Activated CD8-positive, alpha-beta memory T cell treated with anti-CD3 and anti-CD28 coated beads, Interleukin-2, amount 50 U/mL, for 1 hour (primary cell): Measurements from ENCODE around the gene UBE2C.
"Not testable (repeated sequence)": the region's sequence is repeated elsewhere in the genome, so short reads cannot be mapped to it uniquely, and the experiment has no call there.

Source experiments
- DNase-seq: peaks from one replicate; pipeline ENCODE4 v3.0.0-alpha.2; 2020; ENCODE audit errors: extremely low read depth

The UBE2C gene

DNA sequence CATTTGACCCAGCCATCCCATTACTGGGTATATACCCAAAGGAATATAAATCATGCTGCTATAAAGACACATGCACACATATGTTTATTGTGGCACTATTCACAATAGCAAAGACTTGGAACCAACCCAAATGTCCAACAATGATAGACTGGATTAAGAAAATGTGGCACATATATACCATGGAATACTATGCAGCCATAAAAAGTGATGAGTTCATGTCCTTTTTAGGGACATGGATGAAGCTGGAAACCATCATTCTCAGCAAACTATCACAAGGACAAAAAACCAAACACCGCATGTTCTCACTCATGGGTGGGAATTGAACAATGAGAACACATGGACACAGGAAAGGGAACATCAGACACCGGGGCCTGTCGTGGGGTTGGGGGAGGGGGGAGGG, 14.5 kb upstream of the UBE2C start:
- DNase-seq, result not testable (repeated sequence)

DNA sequence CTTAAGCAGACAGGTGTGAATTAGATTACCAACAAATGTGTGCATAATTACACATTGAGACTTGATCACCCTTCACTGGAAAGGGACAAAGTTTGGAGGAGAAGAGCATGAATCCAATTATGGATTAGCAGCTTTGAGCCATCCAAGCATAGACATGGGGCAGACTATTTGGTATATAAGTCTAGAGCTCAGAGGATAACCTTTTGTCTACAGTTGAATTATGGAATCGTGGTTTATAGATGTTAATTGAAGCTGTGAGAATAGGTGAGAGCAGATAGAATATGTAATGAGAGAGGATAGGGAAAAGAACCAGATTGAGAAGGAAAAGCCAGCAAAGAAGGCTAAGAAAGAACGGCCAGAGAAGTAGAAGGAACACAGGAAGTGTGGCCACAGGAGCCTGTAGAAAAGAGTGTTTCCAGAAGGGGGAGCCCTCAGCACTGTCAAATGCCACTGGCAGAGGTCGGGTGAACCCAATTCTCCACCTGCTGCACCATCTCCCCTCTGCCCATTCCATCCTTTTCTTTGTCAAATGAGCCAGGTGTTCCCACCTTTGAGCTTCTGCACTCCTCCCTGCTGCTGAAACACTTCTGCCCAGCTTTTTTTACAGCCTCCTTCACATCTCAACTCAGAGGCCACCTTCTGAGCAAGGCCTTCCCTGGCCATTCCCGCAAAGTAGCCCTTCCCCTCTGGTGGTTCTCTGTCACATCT, 13.4 kb upstream of the UBE2C start:
- DNase-seq, result no peak

DNA sequence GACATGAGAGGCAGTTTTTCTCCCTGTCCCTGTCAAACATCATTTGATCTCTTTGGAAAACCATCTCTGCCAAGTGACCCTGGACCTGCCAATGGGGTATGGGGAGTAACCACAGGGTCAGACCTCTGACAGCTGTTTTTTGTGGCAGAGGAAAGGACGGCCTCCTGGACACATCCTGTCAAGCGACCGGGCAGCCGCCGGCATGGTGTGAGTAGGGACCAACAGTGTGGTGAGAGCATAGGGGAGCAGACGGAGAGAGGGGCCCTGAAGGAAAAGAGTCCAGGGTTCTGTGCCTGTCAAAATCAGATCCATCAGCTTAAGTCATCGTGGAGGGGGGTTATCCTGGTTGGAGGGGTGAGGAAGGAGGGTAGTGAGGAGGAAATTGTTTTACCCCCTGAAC, 10.6 kb upstream of the UBE2C start:
- DNase-seq, result no peak

DNA sequence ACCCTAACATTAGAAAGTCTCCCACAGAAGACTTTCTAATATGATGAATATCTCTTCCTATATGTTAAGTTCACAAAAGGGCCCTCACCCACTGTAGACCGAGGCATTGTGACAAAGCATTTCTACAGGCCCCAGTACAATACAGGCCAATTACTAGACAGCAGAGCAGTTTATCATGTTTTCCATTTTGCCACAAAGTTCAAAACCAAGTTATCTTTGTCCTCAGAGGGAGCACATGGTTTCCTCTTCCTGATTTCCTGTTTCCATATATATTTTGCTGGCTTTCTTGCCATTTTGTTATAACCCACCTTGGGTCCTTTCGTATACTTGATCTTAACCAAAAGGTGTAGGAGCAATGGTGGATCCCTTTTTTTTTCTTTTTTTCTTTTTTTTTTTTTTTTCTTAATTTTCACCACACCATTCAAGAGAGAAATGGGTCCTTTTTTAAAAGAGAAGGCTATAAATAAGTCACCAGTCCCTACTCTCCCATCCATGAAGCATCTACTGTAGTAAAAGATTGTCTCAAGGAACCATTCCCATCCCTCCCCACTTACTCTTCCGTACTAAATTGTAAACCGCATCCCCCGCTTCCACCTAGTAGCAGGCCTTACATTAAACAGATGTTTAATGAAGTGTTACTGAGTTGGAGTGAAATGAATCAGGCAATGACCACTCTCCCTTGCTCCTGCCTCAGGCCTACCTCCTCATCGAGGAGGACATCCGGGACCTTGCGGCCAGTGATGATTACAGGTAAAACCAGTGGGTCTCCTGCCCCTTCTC, 2.1 kb upstream of the UBE2C start:
- DNase-seq, result no peak

DNA sequence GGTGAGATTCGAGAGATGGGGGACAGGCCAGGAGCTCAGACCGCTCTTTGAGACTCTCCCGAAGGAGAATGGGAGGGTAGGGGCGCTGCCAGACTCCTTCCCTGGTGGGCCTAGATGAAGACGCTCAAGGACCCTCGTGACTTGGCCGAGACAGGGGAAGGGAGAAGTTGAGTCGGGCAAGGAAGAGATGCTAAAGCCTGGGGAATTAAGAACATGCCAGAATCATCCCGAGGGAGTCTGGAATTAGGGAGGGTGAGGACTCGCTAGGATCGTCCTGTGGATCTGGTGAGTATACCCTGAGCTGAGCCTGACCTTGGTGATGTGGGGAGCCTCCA, 529 bp downstream of the UBE2C start:
- DNase-seq, result no peak

DNA sequence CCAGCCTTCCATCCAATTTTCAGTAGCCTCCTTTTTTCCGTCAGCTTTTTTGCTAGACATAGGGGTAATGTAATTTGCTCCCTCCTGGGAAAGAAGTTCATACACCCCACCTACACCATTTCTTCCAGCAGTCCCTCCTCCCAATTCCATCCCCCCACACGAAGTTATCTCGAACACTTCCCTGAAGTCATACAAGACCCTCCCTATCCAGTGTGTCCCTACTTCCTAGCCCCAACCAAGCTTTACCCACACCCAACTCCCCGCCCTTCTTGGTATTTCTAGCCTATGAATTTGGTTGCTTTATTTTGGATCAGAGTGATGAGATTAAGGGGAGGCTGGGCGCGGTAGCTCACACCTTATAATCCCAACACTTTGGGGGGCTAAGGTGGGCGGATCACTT, 1.0 kb downstream of the UBE2C start:
- no peak for DNase-seq

DNA sequence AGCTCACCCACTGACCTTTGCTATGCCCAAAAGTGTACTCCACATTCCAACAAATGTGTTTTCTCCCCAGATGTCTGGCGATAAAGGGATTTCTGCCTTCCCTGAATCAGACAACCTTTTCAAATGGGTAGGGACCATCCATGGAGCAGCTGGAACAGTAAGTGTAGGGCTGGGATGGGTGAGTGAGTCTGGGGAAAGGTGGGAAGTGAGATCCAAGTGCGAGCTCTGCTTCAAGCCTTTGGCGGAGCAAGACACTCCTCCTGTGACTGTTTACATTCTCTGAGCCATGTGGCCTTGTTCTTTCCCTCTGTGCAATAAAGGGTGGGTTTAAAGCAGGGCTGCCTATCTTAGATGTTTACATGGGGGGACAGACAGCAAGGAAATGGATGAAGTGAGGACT, 1.9 kb downstream of the UBE2C start:
- no peak for DNase-seq

DNA sequence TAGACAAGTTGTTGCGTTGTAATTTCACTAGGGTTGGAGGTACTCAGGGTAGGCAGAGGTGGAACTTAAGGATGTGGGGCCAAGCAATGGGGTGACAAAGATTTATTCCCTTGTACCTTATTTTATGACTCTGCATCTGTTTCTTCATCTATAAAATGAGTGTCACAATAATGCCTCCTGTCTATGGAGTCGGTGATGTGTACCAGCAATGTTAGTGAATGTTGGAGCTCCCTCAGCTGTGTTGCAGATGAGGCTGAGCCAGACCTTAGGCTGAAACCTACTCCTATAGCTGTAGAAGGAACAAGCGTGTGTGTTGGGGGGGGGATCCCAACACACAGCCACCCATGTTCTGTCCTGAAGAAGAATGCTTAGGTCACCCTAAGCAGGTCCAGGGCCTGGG, 4.5 kb downstream of the UBE2C start:
- DNase-seq, result no peak

DNA sequence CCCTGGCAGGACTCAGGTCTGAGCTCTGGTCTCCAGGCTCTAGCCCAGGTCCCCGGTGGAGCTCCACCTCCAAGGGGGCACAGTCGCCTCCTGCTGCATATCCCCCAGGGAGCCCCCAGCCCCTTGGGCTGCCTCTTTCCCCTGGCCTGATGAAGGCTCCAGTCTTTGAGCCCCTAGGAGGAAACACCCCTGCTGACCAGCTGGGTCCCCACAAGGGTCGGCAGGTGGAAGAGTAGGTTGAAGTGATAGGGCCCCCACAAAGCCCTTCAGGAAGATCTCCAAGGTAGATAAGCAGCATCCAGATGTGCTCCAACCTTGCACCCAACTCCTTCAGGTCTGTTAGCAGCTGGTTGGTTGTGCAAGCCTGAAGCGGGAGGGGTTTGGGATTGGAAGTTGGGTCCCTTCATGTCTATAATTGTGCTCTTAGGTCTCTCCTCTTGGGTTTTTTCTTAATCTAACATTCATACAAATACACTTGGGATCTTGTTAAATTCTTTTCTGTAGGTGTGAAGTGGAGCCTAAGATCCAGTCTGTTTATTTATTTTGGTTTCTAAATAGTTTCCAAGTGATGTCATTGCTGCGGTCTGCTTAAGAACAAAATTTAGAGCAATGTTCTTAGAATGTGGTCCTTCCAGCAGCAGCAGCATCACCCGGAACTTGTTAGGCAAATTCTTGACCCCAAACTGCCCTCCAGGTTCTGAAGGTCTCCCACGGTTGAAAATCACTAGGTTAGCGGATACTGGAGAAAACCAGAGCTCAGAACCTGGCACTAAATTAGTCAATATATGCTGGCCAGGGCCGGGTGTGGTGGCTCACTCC, 5.1 kb downstream of the UBE2C start:
- no peak for DNase-seq

DNA sequence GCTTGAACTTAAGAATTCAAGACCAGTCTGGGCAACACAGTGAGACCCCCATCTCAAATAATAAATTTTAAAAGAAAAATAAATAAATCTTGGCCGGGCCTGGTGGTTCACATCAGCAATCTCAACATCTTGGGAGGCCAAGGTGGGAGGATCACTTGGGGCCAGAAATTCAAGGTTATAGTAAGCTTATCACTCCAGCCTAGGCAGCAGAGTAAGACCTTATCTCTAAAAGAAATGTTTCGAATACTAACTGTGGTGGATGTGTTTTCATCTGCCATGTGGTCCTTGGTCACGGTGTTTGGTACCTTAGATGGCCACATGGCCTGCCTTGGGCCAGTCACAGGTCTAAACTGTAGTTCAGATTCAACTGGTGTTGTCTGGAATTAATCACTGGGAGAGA, 5.8 kb downstream of the UBE2C start:
- DNase-seq, result no peak

DNA sequence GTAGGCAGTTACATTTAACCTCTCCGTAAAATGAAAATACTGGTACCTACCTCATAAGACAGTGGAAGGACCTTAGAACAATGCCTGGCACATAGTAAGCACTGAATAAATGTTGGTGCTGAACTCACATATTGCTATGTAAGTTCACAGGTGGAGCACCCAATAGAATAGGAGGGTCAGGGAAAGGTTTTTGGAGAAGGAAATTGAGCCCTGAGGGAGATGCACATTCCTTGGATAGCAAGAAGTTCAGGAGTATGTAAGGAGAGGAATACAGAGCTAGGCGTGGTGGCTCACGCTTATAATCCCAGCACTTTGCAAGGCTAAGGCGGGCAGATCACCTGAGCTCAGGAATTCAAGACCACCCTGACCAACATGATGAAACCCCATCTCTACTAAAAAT, 7.0 kb downstream of the UBE2C start:
- DNase-seq, result no peak

DNA sequence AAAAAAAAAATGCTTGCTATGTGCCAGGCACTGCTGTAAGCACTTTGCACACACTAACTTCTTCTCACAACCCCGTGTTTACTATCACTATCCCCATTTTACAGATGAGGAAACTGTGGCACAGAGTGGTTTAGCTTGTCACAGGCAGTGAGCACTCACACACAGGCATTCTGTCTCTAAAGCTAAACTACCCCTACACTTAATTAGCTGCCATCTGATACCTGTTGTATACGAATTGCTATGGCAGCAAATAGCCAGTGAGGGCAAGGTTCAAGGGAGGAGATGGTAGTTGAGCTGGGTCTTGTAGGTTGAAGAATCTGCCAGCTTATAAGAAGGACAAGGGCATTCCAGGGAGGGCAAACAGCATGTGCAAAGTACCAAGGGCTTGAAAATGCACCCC, 9.5 kb downstream of the UBE2C start:
- DNase-seq, result no peak

DNA sequence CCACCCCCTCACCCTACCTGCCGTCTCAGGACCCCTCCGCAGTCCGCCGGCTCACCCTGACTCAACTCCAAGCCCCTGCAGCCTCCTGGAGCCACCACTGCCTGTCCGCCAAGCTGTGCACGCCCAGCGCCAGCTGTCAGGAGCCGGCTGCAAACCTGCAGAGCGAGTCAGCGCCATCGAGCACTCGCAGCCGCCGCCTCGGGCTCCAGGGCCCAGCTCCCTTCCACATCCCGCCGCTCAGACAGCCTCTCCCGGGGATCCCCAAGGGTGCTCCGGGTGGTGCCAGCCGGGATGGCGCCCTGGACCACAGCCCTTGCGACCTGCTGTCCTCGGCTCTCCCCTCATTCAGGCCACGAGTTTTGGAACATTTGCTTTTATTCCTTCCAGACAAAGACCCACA, 10.4 kb downstream of the UBE2C start:
- DNase-seq, result no peak

DNA sequence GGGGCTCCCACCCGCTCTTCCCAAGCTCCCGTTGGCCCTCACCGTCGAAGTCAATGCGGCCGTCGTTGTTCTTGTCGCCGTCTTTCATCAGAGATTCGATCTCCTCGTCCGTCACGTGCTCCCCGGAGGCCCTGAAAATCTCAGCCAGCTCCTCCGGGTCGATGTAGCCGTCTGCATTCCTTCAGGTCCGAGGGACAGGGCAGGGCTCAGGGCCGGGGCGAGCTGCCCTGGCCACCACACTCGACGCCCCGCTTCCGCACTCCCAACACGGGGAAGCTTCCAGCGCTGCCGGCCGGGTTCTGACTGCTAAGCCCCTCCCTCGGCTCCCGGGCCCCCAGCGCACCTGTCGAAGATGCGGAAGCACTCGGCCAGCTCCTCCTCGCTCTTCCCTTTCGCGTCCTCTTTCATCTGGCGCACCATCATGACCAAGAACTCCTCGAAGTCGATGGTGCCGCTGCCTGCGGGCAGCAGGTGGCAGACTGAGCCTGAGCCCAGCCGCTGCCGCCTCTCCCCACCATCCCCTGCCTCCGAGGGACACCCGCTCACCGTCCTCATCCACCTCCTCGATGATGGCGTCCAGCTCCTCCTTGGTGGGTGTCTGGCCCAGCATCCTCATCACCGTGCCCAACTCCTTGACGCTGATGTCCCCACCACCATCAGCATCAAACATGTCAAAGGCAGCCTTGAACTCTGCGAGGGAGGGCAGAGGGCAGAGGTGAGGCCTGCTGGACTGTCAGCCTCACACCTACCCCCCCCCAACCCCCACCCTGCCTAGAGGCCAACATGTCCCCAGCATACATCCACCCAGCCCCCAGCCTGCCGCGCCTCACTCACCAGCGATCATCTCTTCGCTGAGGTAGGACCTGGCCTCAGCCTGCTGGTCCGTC, 11.7 kb downstream of the UBE2C start:
- no peak for DNase-seq

DNA sequence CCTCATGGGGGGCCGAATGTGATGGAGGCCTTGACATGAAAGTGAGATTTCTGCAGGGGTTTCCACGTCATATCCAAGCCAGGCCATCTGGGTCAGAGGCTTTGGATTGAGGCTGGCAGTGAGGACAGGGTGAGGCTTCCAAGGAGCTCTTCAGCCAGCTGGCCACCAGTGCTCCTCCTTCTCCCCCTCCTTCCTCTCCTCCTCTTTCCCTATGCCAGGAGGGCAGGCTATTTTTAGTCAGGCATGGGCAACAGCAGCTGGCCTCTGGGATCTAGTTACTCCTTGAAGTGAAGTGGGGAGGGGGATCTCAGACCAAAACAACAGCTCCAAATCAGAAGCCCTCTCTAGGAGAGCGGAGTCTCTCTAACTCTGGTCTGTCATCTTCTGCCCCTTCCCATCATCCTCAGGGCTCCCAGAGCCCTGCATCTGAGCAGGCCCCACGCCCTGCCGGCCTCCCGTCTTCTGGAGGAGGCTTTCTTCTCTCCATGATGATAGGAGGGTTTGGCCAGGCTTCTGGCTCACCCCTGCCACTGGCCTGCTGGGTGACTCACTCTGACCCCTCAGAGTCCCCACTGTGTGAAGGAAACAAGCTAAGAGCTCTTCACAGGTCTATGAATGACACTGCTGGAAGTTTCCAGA, 14.1 kb downstream of the UBE2C start:
- no peak for DNase-seq

DNA sequence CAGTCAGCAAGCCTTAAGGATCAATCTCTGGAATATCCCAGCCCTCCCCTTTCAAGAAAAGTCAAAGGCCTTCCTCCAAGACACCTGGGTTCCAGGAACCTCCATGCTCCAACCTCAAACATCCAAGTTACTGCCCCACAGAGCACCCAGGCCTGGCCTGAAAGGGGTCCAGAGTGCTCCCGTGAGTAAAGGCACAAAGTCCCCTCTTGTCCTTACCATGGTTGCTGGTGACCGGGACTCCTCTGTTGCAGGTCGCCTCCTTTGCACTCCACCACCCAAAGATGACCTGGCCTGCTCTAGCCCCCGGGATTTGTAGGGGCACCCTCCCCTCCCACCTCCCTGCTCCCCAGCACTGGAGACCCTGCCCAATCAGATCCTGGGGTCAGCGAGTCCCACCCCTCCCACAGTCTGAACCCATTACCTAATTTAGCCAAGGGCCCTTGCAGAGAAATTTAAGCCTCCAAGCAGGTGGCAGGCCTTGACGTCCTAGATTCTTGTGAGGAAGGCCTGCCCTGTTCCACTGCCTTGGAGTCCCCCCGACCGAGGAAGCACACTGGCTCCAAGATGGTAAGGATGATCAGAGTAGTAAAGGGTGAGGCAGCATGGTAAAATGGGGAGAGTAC, 14.7 kb downstream of the UBE2C start, which contains the start of gene TNNC2:
TNNC2 (minus strand) TSS at position 283 of the 623 bp plus-strand sequence; CDS start at position 219, 64 bp downstream.
- DNase-seq, result no peak

DNA sequence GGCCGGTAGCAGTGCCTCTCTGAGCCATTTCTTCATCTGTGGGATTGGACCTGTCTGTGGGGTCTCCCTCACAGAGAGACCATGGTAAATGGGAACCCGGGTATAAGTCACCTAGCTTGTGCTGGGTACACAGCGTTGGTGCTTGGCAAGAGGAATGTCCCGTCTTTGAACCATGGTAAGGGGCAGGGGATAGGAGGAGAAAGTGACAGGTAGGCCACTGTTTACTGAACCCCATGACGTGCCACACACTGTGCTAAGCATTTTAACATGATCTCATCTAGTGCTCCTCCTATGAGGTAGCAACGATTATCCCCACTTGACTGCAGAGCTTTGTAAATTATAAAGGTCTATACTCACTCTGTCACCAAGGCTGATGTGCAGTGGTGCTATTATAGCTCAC, 15.3 kb downstream of the UBE2C start:
- no peak for DNase-seq

DNA sequence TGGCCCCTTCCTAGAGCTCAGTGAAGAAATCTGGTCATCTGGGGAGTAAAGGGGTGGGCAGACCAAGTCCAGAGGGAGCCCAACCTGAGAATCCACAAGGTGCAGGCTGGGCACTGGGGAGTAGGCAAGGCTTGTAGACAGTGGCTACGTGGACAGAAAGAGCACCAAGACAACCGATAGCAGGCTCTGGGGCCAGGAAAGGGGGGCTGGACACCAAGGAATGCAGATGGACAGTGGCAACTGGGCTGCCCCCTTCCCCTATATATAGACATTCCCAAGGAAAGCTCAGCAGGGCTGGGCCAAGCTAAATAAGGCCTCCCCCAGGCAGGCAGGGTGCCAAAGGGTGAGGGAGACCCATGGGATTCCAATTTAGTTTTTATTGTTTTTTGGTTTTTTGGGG, 16.1 kb downstream of the UBE2C start:
- no peak for DNase-seq

DNA sequence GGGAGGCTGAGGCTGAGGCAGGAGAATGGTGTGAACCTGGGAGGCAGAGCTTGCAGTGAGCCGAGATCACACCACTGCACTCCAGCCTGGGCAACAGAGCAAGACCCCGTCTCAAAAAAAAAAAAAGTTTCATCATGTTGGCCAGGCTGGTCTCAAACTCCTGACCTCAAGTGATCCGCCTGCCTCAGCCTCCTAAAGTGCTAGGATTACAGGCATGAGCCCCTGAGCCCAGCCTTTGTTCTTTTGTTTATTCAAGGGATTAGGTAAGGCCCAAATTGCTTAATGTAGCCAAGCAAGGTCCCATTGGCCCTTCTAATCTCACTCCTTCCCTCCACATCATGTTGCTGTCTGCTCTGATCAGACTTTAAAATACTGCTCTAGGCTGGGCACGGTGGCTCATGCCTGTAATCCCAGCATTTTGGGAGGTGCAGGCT, 17.2 kb downstream of the UBE2C start:
- DNase-seq, result not testable (repeated sequence)

DNA sequence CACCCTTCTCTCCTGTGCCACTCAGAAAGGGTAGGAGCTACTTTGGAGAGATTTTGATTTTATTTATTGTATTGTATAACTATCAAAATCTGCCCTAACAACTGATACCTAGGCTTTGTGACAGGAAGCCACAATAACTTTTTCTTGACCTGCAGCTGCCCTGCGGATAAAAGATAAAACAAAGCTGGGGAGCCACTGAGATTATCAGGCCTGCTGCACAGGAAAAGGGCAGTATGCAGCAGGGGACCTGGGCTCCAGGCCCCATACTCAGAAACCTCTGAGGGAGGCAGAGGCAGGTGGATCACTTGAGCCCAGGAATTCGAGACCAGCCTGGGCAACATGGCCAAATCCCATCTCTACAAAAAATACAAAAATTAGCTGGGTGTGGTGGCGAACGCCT, 20.2 kb downstream of the UBE2C start:
- DNase-seq, result no peak
